SKM-1 (cell line): Measurements from ENCODE around the gene FXYD3.
"Not testable (repeated sequence)": the region's sequence is repeated elsewhere in the genome, so short reads cannot be mapped to it uniquely, and the experiment has no call there.

ENCODE experiments used
- DNase-seq: peaks from one replicate; lab custom pipeline; 2025; ENCODE audit not compliant: unreplicated experiment; lab: John Stamatoyannopoulos, UW

Gene FXYD3

GRCh38 chr19:35123573-35123972 is 8.0 kb downstream of the FXYD3 start:
- DNase-seq = no peak

DNA sequence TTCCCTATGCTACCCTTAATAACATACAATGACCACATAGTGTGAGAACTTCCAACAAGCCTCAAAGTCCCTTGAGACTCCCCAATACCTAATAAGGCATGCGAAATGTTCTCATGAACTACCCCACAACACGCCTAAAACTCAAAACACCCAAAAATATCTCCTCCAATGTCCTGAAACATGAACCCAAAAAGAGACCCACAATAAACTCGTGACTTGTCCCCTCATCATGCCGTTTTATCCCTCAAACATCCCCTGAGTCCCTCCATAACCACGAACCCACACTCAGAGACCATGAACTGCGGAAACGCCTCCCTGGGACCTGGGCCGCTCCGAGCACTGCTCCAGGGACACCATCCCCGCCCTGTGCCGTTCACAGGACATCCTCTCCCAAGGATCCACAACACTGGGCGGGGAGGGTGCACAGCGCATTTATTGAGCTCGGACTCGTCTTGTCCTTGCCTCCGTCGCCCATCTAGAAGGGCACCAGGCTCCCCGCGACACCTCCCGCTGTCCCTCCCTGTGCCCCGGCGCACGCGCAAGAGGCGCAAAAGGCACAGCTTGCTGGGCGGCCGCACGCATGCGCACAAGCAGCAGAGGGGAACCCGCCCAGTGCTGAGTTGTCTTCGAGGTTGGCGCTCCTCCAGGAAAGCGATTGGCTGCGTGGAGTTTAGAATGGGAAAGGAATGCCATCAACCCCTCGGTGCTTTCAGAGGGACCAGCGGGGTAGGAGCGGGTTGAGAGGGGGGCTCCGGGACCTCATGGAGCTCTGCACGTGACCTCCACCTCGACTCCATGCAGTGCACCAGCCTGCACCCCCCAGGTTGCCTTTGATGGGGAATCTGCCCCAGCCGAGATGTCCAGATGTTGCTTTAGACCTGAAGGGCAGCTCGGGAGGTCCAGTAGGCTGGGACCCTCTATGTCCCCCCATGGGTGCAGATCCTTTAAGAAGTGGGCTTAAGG is 8.8 kb downstream of the FXYD3 start:
- DNase-seq = peak; percentile 68

GRCh38 chr19:35125270-35125717 is 9.7 kb downstream of the FXYD3 start:
- DNase-seq = no peak

- DNase-seq = no peak
Observed at GRCh38 chr19:35125749-35126623, 10.4 kb downstream of the FXYD3 start.

GRCh38 chr19:35126624-35126959 is 11.0 kb downstream of the FXYD3 start:
- no peak for DNase-seq

DNA sequence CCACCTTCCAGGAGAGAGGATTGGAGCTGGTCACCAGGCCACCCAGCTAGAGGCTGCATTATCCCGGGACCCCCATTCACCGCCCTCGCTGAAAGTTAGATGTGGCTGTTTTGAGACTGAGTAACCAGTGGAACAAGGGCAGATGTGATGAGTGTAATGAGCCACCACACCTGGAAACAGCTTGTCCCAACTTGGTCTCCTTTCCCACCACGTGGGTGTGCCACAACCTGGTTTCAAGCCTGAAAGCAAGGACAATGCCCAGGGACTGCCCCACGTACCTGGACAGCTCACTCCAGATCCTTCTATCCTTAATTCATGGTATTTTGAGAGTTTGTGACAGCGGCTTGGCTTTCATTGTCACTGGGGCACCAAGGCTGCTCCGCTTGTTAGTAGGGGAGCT is 12.2 kb downstream of the FXYD3 start:
- DNase-seq = no peak

GRCh38 chr19:35128398-35129057 is 12.9 kb downstream of the FXYD3 start:
- no peak for DNase-seq

- not testable (repeated sequence) for DNase-seq
Observed at GRCh38 chr19:35129724-35130274, 14.2 kb downstream of the FXYD3 start.

DNA sequence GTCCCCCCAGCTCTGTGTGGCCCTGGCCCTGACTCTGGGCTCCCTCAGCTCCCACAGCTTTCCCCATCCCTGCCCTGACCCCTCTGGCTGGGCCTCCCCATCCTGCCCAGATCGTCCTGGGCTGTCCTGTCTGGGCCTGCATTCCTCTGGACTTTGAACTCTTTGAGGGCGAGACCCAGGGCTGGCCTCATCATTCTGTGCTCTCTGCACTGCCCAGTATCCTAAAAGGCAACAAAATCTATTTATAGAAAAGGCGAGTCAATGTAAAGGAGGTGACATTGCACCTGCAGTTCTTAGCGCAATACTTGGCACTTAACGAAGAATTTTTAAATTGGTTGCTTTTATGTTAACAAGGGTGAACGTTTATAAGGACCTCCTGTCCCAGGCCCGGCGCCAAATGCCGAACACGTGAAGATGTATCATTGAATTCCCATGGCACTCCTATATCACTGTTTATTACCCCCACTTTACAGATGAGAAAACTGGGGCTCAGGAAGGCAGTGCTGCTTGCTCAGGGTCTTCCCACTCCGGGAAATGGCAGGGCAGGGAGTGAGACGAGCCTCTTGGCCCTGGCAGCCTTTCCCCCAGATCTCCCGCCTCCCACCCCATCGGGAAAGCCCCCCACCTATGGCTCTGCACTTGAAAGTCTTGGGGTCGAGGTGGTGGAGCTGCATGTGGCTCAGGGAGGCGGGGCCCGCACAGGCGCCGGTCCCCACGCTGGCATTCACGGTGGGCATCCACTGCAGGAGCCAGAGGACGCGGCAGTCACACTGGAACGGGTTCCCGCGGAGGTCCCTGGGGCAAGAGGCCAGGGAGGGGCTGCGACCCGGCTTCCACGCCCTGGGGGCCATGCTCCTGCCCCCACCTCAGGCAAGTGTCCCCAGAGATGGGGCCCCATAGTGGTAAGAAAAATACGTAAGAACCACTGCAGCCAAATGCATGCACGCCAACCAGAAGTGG is 15.4 kb downstream of the FXYD3 start:
- DNase-seq = no peak

GRCh38 chr19:35132254-35132653 is 16.6 kb downstream of the FXYD3 start:
- DNase-seq = no peak

- no peak for DNase-seq
Observed at GRCh38 chr19:35133826-35134225, 18.2 kb downstream of the FXYD3 start.

- no peak for DNase-seq
Observed at GRCh38 chr19:35134601-35135242, 19.1 kb downstream of the FXYD3 start, which contains the start of gene LGI4. LGI4 (minus strand) TSS chr19:35135059; CDS start chr19:35134680, 379 bp downstream.

GRCh38 chr19:35135389-35135909 is 19.8 kb downstream of the FXYD3 start:
- peak; percentile 51 for DNase-seq

DNA sequence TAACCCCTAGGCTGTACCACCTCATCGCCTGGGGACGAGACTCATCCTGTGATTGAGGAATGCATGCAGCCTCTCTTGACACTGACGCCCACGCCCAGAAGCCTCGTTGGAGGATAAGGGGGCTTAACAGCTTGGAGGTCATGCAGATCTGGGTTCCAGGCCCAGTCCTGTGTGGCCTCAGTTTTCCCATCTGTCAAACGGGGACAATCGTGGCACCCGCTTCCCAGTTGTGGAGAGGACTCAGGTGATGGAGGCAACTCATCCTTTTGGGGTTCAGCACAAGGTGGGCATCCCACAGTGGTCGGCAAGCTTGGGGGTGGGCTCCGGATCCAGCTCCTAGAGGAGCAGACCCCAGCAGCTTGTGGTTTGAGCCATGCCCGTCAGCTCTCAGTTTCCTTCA is 20.6 kb downstream of the FXYD3 start:
- DNase-seq = no peak

GRCh38 chr19:35136977-35137702 is 21.5 kb downstream of the FXYD3 start:
- no peak for DNase-seq

- no peak for DNase-seq
Observed at GRCh38 chr19:35138305-35138892, 22.8 kb downstream of the FXYD3 start, which contains the start of gene FXYD1. FXYD1 (plus strand) TSS chr19:35138824; CDS start chr19:35140080, 1,256 bp downstream.

DNA sequence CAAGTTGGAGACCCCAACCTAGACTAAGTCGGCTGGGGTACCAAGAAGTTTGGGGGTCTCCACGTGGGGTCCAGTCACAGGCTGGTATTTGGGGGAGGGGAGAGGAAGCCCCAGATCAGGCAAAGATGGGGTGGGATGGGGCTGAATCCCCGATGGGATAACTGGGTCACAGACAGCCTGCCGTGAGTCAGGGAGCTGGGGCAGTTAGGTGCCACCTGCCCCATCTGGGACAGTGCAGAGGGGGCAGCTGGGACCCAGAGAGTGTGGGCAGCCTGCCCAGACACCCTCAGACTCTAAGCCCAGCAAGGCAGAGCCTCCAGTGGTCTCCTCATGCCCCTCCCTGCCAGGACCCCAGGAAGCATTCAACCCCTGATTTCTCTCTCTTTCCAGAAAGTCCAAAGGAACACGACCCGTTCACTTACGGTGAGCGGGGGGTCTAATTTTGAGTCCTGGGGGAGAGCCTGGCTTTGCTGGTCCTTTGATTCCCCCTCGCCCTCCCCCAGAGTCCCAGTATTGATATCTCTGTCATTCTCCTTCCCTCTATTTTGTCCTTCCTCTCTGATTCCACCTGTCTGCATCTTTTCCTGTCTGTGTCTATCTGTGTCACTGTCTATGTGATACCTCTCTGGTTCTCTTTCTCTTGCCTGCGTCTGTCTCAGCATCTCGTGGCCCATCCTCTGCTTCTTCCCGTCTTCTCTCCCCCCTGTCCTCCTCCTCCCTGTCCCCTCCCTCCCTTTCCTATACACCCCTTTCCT is 24.8 kb downstream of the FXYD3 start:
- DNase-seq = no peak
